NCI-H1048 (cell line): Measurements from ENCODE around the gene FRRS1.

Experiments
- DNase-seq: peaks from one replicate; lab custom pipeline; 2025; lab: John Stamatoyannopoulos, UW

The FRRS1 gene

DNA sequence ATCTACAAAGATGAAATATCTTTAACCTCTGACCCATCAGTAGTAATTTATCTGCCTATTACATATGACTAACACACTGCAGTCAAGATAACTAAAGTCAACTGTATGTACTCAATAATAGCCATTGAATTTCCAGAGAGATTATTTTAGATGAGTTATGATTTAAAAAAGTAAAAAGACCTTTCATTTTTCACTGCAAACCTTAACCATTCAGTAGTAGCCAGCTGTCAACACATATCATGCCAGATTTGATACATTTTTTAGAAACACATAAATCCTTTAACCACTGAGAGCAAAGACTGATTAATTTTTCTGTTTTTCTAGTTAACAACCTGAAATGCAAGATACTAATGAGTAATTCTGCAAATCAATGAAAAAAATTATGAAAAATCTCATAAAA, 89.6 kb downstream of the FRRS1 start:
- DNase-seq = no peak

DNA sequence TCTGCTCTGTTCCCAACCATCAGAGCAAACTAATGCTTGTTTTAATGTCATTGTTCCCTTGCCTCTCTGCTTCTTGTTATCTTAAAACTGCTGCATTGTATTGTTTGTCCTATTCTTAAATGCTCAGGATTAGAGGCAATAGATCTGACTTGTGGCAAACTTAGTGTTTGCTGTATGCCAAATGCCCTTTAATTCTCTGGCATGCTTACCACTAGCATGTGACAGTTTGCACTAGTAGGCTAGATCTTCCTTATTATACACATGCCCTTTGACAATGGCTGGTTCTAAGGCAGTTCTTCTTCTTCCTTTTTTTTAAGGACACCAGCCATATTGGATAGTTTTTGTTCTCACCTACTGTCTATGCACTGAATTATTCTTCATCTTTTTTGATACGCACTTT, 90.4 kb downstream of the FRRS1 start:
- DNase-seq = no peak

- DNase-seq = no peak
Observed at GRCh38 chr1:99675292-99675691, 91.1 kb downstream of the FRRS1 start.

GRCh38 chr1:99674115-99675064, 92.0 kb downstream of the FRRS1 start:
- DNase-seq = no peak

GRCh38 chr1:99673315-99673714, 93.1 kb downstream of the FRRS1 start:
- DNase-seq = no peak

DNA sequence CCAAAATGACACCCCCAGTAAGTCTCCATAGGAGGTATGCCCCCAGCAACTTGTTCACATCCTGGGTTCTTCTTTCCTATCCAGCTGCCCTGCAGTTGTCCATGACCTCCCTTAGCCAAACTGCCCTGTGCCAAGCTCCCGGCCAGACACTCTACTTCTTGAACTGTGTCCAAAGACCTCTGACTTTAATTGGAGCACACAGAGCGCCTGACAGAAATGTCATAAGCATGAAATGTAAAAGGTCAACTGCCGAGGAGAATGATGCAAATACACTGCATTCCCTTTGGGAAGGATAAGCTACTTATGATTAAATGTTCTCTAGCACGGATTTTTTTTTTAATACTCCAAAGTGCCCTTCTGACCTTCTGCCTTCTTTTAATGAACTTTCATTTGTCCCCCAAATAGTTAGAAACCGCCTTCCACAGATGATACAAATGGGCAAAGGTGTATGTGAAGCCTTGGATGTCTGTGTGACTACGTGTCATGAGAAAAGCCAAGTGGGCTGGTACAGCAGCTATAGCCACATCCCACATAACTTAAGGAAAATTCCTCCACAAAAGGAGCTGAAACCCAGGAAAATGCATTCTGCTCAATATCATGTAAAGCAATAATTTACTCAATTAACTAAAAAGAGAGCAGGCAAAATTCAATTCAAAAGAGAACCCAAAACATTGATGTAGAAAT, 93.8 kb downstream of the FRRS1 start:
- no peak for DNase-seq

- DNase-seq = no peak
Observed at GRCh38 chr1:99672038-99672437, 94.4 kb downstream of the FRRS1 start.

GRCh38 chr1:99670583-99670982, 95.9 kb downstream of the FRRS1 start:
- DNase-seq = no peak

GRCh38 chr1:99669821-99670220, 96.6 kb downstream of the FRRS1 start:
- no peak for DNase-seq

DNA sequence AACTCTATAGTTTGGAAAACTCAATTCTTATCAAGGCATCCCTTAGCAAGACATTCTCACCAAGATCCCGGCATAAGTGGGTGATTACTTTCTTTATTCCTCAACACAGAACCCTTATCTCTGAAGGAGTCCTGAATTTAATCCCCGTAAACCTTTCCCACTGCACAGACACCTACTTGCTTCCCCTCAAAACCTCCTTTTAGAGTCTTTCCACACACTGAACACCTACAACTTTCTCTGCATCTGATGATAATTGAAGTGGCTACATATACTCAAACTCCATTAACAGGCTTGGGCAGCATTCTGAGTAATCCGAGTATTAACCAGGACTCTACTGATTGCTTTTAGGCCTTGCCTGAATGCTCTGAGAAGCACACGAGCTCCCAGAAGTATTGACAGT, 97.1 kb downstream of the FRRS1 start:
- no peak for DNase-seq

- DNase-seq = no peak
Observed at GRCh38 chr1:99665212-99665611, 101.2 kb downstream of the FRRS1 start.

DNA sequence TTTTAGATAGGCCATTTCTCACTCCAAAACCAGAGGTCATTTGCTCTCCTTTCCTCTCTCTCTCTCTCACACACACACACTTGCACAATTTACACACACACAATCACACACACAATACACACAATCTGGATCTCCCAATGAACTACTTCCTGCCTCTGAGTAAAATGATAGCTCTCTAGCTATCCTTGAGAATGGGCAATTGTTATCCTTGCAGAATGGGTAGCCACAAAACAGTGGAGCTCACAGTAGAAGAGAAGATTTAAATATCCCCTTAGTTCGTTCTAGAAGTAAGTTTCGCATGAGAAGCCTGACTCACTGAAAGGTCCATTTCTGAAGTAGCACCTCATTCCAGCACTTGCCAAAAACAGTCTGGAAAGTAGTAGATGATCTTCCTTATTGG, 102.9 kb downstream of the FRRS1 start:
- no peak for DNase-seq

DNA sequence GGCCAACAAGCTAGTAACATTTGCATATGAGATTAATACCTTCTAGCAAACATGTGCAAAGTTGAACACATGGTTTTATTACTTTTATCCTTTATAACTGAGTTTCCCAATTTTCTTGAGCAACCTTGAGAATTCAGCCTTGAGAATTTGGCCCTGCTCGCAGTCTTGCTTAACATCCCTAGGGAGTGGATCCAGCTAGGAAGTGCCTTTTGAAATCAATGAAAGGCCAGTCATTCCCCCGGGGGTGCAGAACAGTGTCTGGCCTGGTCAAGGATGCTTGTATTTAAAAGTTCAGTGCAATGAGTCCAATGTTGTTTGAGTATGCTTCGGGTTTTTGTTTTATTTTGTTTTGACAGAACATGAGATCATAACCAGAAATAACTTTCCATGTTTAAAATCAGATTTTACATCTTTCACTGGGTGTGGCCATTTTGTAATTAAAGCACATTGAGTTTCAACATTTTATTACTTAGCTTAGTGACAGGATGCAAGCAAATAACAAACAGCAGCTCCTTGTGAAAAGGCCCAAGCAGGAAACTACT, 103.8 kb downstream of the FRRS1 start:
- DNase-seq = no peak

- no peak for DNase-seq
Observed at GRCh38 chr1:99661780-99662179, 104.7 kb downstream of the FRRS1 start.

DNA sequence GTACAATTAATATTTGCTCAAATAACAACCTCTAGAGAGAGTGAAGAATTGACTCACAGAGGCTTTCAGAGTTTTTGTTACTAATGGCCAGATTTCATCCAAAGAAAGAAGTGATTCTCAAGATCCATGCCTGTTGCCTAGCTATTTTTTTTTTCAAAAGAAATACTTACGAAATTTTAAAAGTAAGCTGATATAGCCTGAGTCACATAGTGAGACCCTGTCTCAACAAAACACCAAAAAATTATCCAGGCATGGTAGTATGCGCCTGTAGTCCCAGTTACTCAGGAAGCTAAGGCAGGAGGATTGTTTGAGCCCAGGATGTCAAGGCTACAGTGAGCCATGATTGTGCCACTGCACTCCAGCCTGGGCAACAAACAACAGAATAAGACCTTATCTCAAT, 105.9 kb downstream of the FRRS1 start:
- no peak for DNase-seq

DNA sequence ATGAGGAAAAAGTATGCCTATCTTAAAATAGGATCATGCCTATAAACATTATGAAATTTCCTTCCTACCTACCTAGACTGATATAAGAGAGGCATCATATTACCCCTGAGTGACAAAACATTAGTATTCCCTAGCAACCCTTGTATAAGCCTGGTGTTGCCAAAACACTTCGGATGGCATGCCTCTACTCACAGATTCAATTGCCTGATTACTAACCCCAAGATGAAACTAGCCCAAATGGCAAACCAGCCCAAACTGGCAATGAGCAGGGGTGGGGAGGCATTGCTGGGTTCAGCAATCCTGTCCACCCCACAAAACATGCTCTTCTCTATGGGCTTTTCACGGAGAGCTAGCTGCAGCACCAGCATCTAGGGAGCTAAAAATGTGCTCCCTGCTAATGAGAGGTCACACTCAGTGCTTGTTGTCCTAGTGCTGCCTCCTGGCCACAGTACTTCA, 106.7 kb downstream of the FRRS1 start:
- no peak for DNase-seq
